SU-DHL-6 (cell line): ENCODE measurements around the gene CNR2.

Source experiments
- H2AFZ ChIP-seq: fragments of 200-600 bp; sonication (generic); 2 replicates; pipeline ENCODE4 v1.6.1; 2014; ENCODE audit warnings: low read depth, mild to moderate bottlenecking, moderate library complexity, mixed read lengths, antibody characterized with exemption, low read length; ENCODE audit not compliant: severe bottlenecking
- H3F3A ChIP-seq: fragments of 200-600 bp; shearing (Covaris generic); 2 replicates; pipeline ENCODE4 v1.6.0; 2016; ENCODE audit warnings: antibody characterized with exemption, mild to moderate bottlenecking; ENCODE audit not compliant: insufficient read depth
- H3K27ac ChIP-seq: fragments of 200-600 bp; sonication (generic); 2 replicates; pipeline ENCODE4 v1.5.1; 2016; ENCODE audit warnings: low read depth, mild to moderate bottlenecking, low read length, moderate library complexity, mixed read lengths
- H3K27me3 ChIP-seq: fragments of 200-600 bp; sonication (generic), shearing (Covaris generic); 2 replicates; pipeline ENCODE4 v1.6.0; 2014; ENCODE audit warnings: mild to moderate bottlenecking, low read length
- H3K36me3 ChIP-seq: fragments of 200-600 bp; sonication (generic); 2 replicates; pipeline ENCODE4 v1.6.1; 2014; ENCODE audit warnings: mild to moderate bottlenecking, low read length, mixed read lengths
- H3K4me2 ChIP-seq: fragments of 300-600, 200-600 bp; shearing (Covaris generic), sonication (generic); 2 replicates; pipeline ENCODE4 v1.6.0; 2014; ENCODE audit warnings: low read length, low read depth, mild to moderate bottlenecking; ENCODE audit not compliant: poor library complexity, severe bottlenecking
- H3K4me3 ChIP-seq: fragments of 200-600 bp; sonication (generic); 2 replicates; pipeline ENCODE4 v1.5.1; 2014; ENCODE audit warnings: antibody characterized with exemption, low read length, mild to moderate bottlenecking, mixed read lengths; ENCODE audit not compliant: insufficient read depth, poor library complexity, severe bottlenecking
- H3K79me2 ChIP-seq: fragments of 200-600 bp; sonication (generic); 2 replicates; pipeline ENCODE4 v1.6.1; 2014; ENCODE audit warnings: mild to moderate bottlenecking, low read length, moderate library complexity; ENCODE audit not compliant: insufficient read depth
- H3K9ac ChIP-seq: fragments of 200-600 bp; sonication (generic); 2 replicates; pipeline ENCODE4 v1.7.0; 2014; ENCODE audit warnings: mild to moderate bottlenecking, low read length
- H3K9me2 ChIP-seq: fragments of 200-600 bp; sonication (generic); replicated peaks from 2 replicates; pipeline ENCODE4 v1.6.1; 2014; ENCODE audit warnings: low read length; ENCODE audit not compliant: insufficient read depth
- H3K9me3 ChIP-seq: fragments of 200-600 bp; sonication (generic); 2 replicates; pipeline ENCODE4 v1.6.1; 2014; ENCODE audit warnings: low read length, mixed read lengths; ENCODE audit not compliant: insufficient read depth
- H4K20me1 ChIP-seq: fragments of 200-600 bp; sonication (generic); 2 replicates; pipeline ENCODE4 v1.6.1; 2014; ENCODE audit warnings: low read depth, mild to moderate bottlenecking, antibody characterized with exemption, low read length, moderate library complexity, mixed read lengths
- CTCF ChIP-seq: fragments of 200-600 bp; sonication (generic); IDR thresholded peaks from one replicate; pipeline ENCODE4 v1.5.1; 2017; ENCODE audit warnings: antibody characterized with exemption, mild to moderate bottlenecking, low read length, moderate library complexity; ENCODE audit not compliant: insufficient read depth, poor library complexity, severe bottlenecking
- EZH2phosphoT487 ChIP-seq: fragments of 200-600 bp; sonication (generic), shearing (Covaris generic); conservative IDR thresholded peaks from 2 replicates; pipeline ENCODE4 v1.6.1; 2018; ENCODE audit warnings: mild to moderate bottlenecking, antibody characterized with exemption, low read length, moderate library complexity, mixed read lengths

CNR2 gene

DNA sequence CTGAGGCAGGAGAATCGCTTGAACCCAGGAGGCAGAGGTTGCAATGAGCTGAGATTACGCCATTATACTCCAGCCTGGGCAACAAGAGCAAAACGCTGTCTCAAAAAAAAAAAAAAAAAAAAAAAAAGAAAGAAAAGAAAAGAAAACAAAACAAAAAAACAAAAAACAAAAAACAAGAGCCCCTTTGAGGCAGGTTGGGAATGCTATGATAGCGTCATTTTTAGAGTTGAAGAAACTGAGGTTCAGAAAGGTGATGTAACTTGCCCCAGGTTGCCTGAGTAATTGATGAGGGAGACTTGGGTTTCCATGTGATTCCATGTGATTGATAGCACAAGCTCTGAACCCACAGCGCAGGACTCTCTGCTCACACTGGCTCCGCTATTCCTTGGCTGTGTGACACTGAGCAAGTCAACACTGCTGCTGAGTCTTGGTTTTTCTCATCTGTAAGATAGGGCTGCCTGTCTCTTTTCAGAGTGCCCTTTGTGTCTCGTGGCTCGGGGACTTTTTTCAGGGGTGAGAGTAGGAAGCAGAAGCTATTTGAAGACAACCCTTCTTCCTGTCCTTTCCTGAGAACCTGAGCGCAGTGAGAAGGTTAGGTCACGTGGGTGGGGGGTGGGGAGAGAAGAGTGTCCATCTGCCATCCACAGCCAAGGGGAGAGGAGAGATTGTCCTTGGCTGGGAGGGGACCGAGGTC, 2.5 kb downstream of the CNR2 start:
- Histone ChIP-seq H3K9me3 (no peaks in the 10 kb centered on the region), H3K4me2 (peak overlapping the region; percentile 71), H3K9me2 (no peaks in the 10 kb centered on the region), H3K36me3 (no peaks in the 10 kb centered on the region), H3K79me2 (peaks cover 31% of the 10 kb centered on the region), H4K20me1 (no peaks in the 10 kb centered on the region), H3K27ac (peak overlapping the region; percentile 96), H3K27me3 (no peaks in the 10 kb centered on the region), H2AFZ (no peak overlapping the region), H3K9ac (peak overlapping the region; percentile 58), H3K4me3 (peak overlapping the region; percentile 53), H3F3A (peaks cover 95% of the 10 kb centered on the region)
- TF ChIP-seq CTCF, result no peak
- no peak for TF ChIP-seq EZH2phosphoT487

- H3K4me2 ChIP-seq, result peak overlapping the region; percentile 71
- H3K79me2 ChIP-seq, result peaks cover 35% of the 10 kb centered on the region
Measured at GRCh38 chr1:23910144-23910543, 3.0 kb downstream of the CNR2 start.

GRCh38 chr1:23909412-23909811, 3.8 kb downstream of the CNR2 start:
- Histone ChIP-seq H3K27ac (peak overlapping the region; percentile 96), H3K27me3 (no peaks in the 10 kb centered on the region), H3K79me2 (peaks cover 42% of the 10 kb centered on the region), H3K9me2 (no peaks in the 10 kb centered on the region), H3K9me3 (no peaks in the 10 kb centered on the region), H3K4me2 (peak overlapping the region; percentile 71), H2AFZ (no peak overlapping the region), H4K20me1 (no peaks in the 10 kb centered on the region), H3K9ac (peak overlapping the region; percentile 58), H3F3A (peaks cover 90% of the 10 kb centered on the region), H3K36me3 (no peaks in the 10 kb centered on the region), H3K4me3 (peak overlapping the region; percentile 53)
- TF ChIP-seq CTCF (no peak), EZH2phosphoT487 (no peak)

More at GRCh38 chr1:23910144-23910543, 3.0 kb downstream of the CNR2 start:
- Histone ChIP-seq H3K4me3 (peak overlapping the region; percentile 53), H3F3A (peaks cover 93% of the 10 kb centered on the region), H4K20me1 (no peaks in the 10 kb centered on the region), H3K9me3 (no peaks in the 10 kb centered on the region), H3K9ac (peak overlapping the region; percentile 58), H3K36me3 (no peaks in the 10 kb centered on the region), H2AFZ (no peak overlapping the region), H3K27me3 (no peaks in the 10 kb centered on the region), H3K9me2 (no peaks in the 10 kb centered on the region), H3K27ac (peak overlapping the region; percentile 96)
- TF ChIP-seq CTCF (no peak), EZH2phosphoT487 (no peak)
